Measurements from ENCODE around the gene ACAP2.
"Not testable (repeated sequence)": the region's sequence is repeated elsewhere in the genome, so short reads cannot be mapped to it uniquely, and the experiment has no call there.

Gene ACAP2

GRCh38 chr3:195240171-195240701 is 202.6 kb downstream of the ACAP2 start:
- DNase-seq = peak; percentile 37

DNA sequence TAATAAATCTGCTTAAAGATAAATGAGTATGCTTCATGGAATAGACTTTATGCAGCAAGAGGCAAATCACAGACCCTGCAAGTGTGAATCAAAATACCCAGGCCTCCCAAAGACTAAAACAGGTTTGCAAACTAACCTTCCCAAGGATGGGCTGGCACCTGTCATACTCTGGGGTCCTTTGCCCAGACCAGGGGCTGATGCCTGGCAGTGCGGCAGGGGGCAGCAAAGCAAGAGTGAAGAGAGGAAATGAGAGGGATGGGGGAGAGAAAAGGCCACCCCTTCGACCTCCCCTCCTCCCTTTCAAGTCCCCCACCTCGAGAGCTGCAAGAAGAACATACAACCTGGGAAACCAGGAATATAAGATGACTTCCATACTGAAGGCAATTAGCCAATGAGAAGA is 203.7 kb downstream of the ACAP2 start:
- DNase-seq = no peak

- DNase-seq = no peak
Measured at GRCh38 chr3:195238586-195239118, 204.2 kb downstream of the ACAP2 start.

GRCh38 chr3:195238081-195238571 is 204.7 kb downstream of the ACAP2 start:
- DNase-seq = no peak

GRCh38 chr3:195236801-195237570 is 205.8 kb downstream of the ACAP2 start:
- DNase-seq = no peak

- DNase-seq = peak; percentile 8
Measured at GRCh38 chr3:195236076-195236798, 206.6 kb downstream of the ACAP2 start.

DNA sequence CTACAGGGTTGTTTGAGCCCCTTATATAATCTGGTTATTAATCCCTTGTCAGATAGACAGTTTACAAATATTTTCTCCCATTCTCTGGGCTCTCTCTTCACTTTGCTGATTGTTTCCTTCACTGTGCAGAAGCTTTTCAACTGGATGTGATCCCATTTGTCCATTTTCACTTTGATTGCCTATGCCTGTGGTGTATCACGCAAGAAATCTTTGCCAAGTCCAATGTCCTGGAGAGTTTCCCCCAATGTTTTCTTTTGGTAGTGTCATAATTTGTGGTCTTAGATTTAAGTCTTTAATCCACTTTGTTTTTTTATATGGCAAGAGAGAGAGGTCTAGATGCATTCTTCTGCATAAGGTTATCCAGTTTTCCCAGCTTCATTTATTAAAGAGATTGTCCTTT is 212.6 kb downstream of the ACAP2 start:
- no peak for DNase-seq

DNA sequence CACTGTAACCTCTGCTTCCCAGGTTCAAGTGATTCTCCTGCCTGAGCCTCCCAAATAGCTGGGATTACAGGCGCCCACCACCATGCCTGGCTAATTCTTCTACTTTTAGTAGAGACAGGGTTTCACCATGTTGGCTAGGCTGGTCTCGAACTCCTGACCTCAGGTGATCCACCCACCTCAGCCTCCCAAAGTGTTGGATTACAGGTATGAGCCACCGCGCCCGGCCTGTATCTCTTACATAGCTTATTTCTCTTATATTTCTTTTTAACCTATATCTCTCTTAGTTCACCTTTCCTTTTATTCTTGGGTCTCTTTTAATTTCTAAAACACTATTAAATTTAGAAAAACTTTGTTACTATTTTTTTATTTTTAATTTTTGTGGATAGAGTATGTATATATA is 213.9 kb downstream of the ACAP2 start:
- not testable (repeated sequence) for DNase-seq

DNA sequence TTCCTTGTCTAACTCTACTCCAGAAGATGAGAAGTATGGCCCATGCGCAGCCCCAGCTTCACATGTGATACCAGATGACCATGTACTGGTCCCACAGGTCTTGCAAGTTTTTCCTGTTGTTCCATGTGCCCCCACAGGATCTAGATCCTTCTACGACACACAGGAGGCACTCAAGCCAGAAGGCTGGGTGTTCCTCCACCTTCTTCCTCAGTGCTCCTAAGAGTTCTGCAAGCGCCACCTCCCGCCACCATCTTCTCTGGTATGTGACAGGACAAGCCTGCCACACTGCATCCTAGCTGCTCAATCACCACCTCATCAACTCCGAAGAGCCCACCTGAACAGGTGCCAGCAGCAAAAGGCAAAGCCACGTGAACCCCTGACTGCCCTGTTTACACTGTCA is 214.9 kb downstream of the ACAP2 start:
- DNase-seq = peak; percentile 47

DNA sequence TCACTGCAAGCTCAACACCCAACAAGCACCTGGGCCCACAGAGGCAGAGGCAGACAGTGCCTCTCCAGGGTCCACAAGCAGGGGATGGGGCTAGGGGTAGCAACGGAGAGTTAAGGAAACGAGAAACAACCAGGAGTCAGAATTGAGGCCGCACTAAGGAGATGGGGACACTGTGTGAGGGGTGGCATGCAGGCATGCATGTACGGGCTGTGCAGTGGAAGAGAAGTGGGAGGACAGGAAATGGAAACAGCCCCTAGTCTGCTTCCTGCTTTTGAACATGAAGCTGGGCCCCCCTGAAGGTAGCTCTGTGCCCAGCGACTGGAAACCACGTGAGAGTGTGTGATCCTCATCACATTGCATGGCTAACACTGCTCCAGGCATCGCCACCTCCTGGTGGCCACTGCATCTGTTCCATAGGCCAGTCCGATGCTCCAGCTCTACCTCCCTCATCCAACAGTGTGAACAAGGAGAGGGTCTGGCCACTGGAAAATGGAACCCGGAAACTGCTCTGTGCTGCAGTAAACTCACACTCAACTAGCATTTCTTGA is 215.8 kb downstream of the ACAP2 start:
- DNase-seq = peak; percentile 52

DNA sequence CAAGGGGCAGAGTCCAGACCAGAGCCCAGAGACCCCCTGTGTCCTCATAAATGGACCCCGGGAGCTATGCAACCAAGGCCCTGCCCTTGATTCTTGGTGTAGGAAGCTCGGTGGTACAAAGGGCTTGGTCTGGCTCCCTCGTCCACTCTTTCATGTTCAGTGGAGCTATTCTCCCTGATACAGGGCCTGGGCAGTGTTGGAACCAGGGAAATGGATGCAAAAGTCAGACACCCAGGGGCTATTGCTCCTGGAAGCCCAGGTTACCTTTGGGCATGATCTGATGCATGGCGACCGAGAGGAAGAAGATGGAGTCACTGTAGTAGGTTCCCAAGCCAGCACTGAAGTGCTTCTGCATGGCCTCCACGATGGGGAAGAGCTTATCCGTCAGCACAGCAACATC is 216.4 kb downstream of the ACAP2 start:
- DNase-seq = peak; percentile 22

DNA sequence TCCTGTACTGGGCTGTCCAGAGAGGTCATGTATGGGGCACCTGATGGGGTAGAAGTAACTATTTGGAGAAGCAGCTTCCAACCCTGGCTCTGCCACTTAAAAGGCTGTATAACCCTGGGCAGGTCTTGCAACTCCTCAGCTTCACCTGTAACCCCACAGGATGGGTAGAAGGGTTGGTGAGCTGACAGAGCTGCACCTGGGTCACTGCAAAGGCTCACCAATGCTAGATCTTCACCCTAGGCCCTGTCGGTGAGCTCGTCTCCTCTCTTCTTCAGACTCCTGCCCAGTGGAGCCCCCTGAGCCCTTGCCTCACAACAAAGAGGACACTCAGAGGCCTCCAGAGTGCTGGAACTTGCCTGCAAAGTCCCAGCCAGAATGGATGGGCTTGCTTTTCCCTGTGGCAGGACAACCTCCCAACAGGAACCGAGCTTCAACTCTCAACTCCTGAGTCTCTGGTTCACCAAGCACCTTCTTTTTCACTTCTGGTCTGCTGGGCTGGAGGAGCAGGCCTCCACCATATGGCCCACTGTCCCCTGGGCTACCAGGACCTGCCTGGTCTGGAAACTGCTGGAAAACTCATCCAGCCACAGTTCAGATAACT is 217.7 kb downstream of the ACAP2 start:
- peak; percentile 48 for DNase-seq

All from activated CD8-positive, alpha-beta memory T cell treated with anti-CD3 and anti-CD28 coated beads, Interleukin-2, amount 50 U/mL, for 48 hours (primary cell).